SK-N-SH treated with all-trans-retinoic acid at 6 μM for 48 hours (cell line): ENCODE measurements around the gene TBC1D7.

Experiments
- ATAC-seq: fragments of 200-7000 bp; cut with Tn5 transposase; 3 replicates; pipeline ENCODE4 v1.9.1; 2020; ENCODE audit warnings: mild to moderate bottlenecking, moderate library complexity
- ARNTL ChIP-seq: fragments of 450-650 bp; formaldehyde crosslinking; IDR thresholded peaks from 2 replicates; pipeline ENCODE4 v1.5.0; 2020; ENCODE audit warnings: low read depth, mild to moderate bottlenecking, moderate library complexity, borderline replicate concordance
- BACH2 ChIP-seq: fragments of 250-450 bp; sonication (Bioruptor Pico); IDR thresholded peaks from 2 replicates; pipeline ENCODE4 v1.9.0; 2021; ENCODE audit warnings: mild to moderate bottlenecking, borderline replicate concordance
- CSDC2 ChIP-seq: fragments of 250-450 bp; sonication (Bioruptor Pico); IDR thresholded peaks from 2 replicates; pipeline ENCODE4 v1.5.0; 2020; ENCODE audit warnings: mild to moderate bottlenecking, moderate library complexity
- GLIS3 ChIP-seq: fragments of 250-450 bp; sonication (Bioruptor Pico); IDR thresholded peaks from 2 replicates; pipeline ENCODE4 v1.5.0; 2020; ENCODE audit warnings: mild to moderate bottlenecking, moderate library complexity
- ISL1 ChIP-seq: fragments of 250-450 bp; sonication (Bioruptor Pico); IDR thresholded peaks from 2 replicates; pipeline ENCODE4 v2.1.2; 2022; ENCODE audit warnings: mild to moderate bottlenecking, moderate library complexity
- OSR1 ChIP-seq: fragments of 250-450 bp; sonication (Bioruptor Pico); IDR thresholded peaks from 2 replicates; pipeline ENCODE4 v1.8.0; 2022; ENCODE audit warnings: moderate library complexity, mild to moderate bottlenecking, inconsistent platforms
- PPARA ChIP-seq: fragments of 250-450 bp; sonication (Bioruptor Pico); IDR thresholded peaks from 2 replicates; pipeline ENCODE4 v1.5.0; 2020; ENCODE audit warnings: mild to moderate bottlenecking, borderline replicate concordance
- RARB ChIP-seq: fragments of 250-450 bp; sonication (Bioruptor Pico); IDR thresholded peaks from 2 replicates; pipeline ENCODE4 v1.8.0; 2021; ENCODE audit warnings: mild to moderate bottlenecking, moderate library complexity
- SNAI2 ChIP-seq: fragments of 250-450 bp; sonication (Bioruptor Pico); IDR thresholded peaks from 2 replicates; pipeline ENCODE4 v1.5.0; 2020; ENCODE audit warnings: mild to moderate bottlenecking, moderate library complexity
- TCF4 ChIP-seq: fragments of 250-450 bp; sonication (Bioruptor Pico); IDR thresholded peaks from 2 replicates; pipeline ENCODE4 v1.8.0; 2021; ENCODE audit warnings: mild to moderate bottlenecking, moderate library complexity, borderline replicate concordance
- TOX ChIP-seq: fragments of 250-450 bp; sonication (Bioruptor Pico); IDR thresholded peaks from 2 replicates; pipeline ENCODE4 v1.8.0; 2021; ENCODE audit warnings: mild to moderate bottlenecking, moderate library complexity, borderline replicate concordance
- ZC3H10 ChIP-seq: fragments of 250-450 bp; sonication (Bioruptor Pico); IDR thresholded peaks from 2 replicates; pipeline ENCODE4 v1.5.1; 2021; ENCODE audit warnings: mild to moderate bottlenecking, moderate library complexity
- ZFP3 ChIP-seq: fragments of 250-450 bp; sonication (Bioruptor Pico); IDR thresholded peaks from 2 replicates; pipeline ENCODE4 v1.5.0; 2020; ENCODE audit warnings: mild to moderate bottlenecking, moderate library complexity
- ZNF565 ChIP-seq: fragments of 450-650 bp; formaldehyde crosslinking; conservative IDR thresholded peaks from 2 replicates; pipeline ENCODE4 v1.5.0; 2020; ENCODE audit warnings: low read depth, mild to moderate bottlenecking, moderate library complexity
- ZNF70 ChIP-seq: fragments of 450-650 bp; formaldehyde crosslinking; IDR thresholded peaks from 2 replicates; pipeline ENCODE4 v1.5.0; 2020; ENCODE audit warnings: mild to moderate bottlenecking, moderate library complexity
- ZNF8 ChIP-seq: fragments of 450-650 bp; formaldehyde crosslinking; IDR thresholded peaks from 2 replicates; pipeline ENCODE4 v1.5.0; 2020; ENCODE audit warnings: mild to moderate bottlenecking, moderate library complexity
- TF ChIP-seq, protein P1 (sequence below): fragments of 250-450 bp; sonication (Bioruptor Pico); IDR thresholded peaks from 2 replicates; pipeline ENCODE4 v1.5.0; 2020; ENCODE audit warnings: mild to moderate bottlenecking, moderate library complexity
- TF ChIP-seq, protein P2 (sequence below): fragments of 250-450 bp; sonication (Bioruptor Pico); IDR thresholded peaks from 2 replicates; pipeline ENCODE4 v1.5.1; 2021; ENCODE audit warnings: mild to moderate bottlenecking, moderate library complexity
- TF ChIP-seq, protein P3 (sequence below): fragments of 250-450 bp; sonication (Bioruptor Pico); IDR thresholded peaks from 2 replicates; pipeline ENCODE4 v1.8.0; 2020; ENCODE audit warnings: mild to moderate bottlenecking, moderate library complexity, borderline replicate concordance
- TF ChIP-seq, protein P4 (sequence below): fragments of 250-450 bp; sonication (Bioruptor Pico); IDR thresholded peaks from 2 replicates; pipeline ENCODE4 v1.8.0; 2021; ENCODE audit warnings: low read depth, mild to moderate bottlenecking, moderate library complexity, borderline replicate concordance
- TF ChIP-seq, protein P5 (sequence below): fragments of 250-450 bp; sonication (Bioruptor Pico); IDR thresholded peaks from 2 replicates; pipeline ENCODE4 v1.5.1; 2020; ENCODE audit warnings: low read depth, mild to moderate bottlenecking, moderate library complexity

The TBC1D7 gene

DNA sequence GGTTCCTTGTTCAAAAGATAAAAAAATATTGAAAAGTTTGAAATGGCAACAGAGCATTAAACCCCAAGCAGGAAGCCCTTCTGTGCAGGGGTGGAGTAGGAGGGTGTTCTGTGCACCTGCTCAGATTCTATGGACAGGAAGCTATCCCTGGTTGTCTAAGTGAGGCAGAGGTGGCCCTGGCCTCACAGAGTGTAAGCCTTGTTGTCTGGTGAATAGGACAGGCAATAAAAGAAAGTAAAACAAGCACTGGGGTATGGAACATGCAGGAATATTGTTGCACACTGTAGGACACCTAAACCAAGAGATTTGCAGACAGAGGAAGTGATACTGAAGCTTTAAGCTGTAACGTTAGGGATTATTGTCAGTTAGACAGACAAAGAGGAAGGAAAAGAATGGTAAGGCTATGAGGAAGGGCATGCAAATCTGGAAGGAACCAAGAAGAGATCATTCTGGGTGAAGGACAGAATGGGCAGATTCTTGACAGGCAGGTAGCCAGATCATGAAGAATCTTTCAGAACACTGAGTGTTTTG lies 66.8 kb downstream of the TBC1D7 start (continued):
- TF ChIP-seq, protein P1, sequence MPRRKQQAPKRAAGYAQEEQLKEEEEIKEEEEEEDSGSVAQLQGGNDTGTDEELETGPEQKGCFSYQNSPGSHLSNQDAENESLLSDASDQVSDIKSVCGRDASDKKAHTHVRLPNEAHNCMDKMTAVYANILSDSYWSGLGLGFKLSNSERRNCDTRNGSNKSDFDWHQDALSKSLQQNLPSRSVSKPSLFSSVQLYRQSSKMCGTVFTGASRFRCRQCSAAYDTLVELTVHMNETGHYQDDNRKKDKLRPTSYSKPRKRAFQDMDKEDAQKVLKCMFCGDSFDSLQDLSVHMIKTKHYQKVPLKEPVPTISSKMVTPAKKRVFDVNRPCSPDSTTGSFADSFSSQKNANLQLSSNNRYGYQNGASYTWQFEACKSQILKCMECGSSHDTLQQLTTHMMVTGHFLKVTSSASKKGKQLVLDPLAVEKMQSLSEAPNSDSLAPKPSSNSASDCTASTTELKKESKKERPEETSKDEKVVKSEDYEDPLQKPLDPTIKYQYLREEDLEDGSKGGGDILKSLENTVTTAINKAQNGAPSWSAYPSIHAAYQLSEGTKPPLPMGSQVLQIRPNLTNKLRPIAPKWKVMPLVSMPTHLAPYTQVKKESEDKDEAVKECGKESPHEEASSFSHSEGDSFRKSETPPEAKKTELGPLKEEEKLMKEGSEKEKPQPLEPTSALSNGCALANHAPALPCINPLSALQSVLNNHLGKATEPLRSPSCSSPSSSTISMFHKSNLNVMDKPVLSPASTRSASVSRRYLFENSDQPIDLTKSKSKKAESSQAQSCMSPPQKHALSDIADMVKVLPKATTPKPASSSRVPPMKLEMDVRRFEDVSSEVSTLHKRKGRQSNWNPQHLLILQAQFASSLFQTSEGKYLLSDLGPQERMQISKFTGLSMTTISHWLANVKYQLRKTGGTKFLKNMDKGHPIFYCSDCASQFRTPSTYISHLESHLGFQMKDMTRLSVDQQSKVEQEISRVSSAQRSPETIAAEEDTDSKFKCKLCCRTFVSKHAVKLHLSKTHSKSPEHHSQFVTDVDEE (CRISPR knock-in tag) = no peak
- TF ChIP-seq, protein P2, sequence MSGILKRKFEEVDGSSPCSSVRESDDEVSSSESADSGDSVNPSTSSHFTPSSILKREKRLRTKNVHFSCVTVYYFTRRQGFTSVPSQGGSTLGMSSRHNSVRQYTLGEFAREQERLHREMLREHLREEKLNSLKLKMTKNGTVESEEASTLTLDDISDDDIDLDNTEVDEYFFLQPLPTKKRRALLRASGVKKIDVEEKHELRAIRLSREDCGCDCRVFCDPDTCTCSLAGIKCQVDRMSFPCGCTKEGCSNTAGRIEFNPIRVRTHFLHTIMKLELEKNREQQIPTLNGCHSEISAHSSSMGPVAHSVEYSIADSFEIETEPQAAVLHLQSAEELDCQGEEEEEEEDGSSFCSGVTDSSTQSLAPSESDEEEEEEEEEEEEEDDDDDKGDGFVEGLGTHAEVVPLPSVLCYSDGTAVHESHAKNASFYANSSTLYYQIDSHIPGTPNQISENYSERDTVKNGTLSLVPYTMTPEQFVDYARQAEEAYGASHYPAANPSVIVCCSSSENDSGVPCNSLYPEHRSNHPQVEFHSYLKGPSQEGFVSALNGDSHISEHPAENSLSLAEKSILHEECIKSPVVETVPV = no peak
- no peak for TF ChIP-seq ZNF8 (CRISPR knock-in tag)
- no peak for TF ChIP-seq ARNTL (CRISPR knock-in tag)
- no peak for TF ChIP-seq TOX (CRISPR knock-in tag)
- TF ChIP-seq, protein P3, sequence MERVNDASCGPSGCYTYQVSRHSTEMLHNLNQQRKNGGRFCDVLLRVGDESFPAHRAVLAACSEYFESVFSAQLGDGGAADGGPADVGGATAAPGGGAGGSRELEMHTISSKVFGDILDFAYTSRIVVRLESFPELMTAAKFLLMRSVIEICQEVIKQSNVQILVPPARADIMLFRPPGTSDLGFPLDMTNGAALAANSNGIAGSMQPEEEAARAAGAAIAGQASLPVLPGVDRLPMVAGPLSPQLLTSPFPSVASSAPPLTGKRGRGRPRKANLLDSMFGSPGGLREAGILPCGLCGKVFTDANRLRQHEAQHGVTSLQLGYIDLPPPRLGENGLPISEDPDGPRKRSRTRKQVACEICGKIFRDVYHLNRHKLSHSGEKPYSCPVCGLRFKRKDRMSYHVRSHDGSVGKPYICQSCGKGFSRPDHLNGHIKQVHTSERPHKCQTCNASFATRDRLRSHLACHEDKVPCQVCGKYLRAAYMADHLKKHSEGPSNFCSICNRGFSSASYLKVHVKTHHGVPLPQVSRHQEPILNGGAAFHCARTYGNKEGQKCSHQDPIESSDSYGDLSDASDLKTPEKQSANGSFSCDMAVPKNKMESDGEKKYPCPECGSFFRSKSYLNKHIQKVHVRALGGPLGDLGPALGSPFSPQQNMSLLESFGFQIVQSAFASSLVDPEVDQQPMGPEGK (CRISPR knock-in tag) = no peak
- no peak for TF ChIP-seq ISL1 (CRISPR knock-in tag)
- TF ChIP-seq SNAI2 (CRISPR knock-in tag) = no peak
- TF ChIP-seq GLIS3 = no peak
- TF ChIP-seq ZFP3 = no peak
- TF ChIP-seq, all 23 proteins: peak for 0

DNA sequence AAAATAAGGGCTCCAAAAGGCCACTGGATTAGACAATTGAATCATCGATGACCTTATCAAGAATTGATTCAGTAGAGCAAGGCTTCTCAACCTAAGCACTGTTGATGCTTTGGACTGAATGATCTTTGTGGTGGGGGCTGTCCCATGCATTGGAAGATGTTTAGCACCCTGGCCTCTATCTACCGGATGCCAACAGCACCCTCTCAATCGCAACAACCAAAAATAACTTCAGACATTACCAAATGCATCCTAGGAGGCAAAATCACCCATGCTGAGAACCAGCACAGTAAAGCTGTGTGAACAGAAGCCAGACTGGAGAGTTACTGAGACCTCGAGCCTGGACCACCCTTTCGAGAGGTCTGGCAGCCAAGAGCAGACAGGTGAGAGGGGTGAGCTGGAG lies 67.5 kb downstream of the TBC1D7 start:
- no peak for ATAC-seq
- TF ChIP-seq PPARA (CRISPR knock-in tag) (no peak), ZFP3 (no peak), TOX (CRISPR knock-in tag) (no peak), ZNF8 (CRISPR knock-in tag) (no peak), BACH2 (no peak), OSR1 (no peak), SNAI2 (CRISPR knock-in tag) (no peak), ZNF565 (no peak), TCF4 (CRISPR knock-in tag) (no peak), CSDC2 (CRISPR knock-in tag) (no peak), RARB (CRISPR knock-in tag) (no peak), ARNTL (CRISPR knock-in tag) (no peak), ZC3H10 (CRISPR knock-in tag) (no peak), ZNF70 (CRISPR knock-in tag) (no peak)
- TF ChIP-seq, protein P3 (CRISPR knock-in tag) = no peak
- TF ChIP-seq, protein P4, sequence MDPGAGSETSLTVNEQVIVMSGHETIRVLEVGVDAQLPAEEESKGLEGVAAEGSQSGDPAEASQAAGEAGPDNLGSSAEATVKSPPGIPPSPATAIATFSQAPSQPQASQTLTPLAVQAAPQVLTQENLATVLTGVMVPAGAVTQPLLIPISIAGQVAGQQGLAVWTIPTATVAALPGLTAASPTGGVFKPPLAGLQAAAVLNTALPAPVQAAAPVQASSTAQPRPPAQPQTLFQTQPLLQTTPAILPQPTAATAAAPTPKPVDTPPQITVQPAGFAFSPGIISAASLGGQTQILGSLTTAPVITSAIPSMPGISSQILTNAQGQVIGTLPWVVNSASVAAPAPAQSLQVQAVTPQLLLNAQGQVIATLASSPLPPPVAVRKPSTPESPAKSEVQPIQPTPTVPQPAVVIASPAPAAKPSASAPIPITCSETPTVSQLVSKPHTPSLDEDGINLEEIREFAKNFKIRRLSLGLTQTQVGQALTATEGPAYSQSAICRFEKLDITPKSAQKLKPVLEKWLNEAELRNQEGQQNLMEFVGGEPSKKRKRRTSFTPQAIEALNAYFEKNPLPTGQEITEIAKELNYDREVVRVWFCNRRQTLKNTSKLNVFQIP (CRISPR knock-in tag) = no peak
- TF ChIP-seq, protein P2 = no peak
- TF ChIP-seq, protein P5, sequence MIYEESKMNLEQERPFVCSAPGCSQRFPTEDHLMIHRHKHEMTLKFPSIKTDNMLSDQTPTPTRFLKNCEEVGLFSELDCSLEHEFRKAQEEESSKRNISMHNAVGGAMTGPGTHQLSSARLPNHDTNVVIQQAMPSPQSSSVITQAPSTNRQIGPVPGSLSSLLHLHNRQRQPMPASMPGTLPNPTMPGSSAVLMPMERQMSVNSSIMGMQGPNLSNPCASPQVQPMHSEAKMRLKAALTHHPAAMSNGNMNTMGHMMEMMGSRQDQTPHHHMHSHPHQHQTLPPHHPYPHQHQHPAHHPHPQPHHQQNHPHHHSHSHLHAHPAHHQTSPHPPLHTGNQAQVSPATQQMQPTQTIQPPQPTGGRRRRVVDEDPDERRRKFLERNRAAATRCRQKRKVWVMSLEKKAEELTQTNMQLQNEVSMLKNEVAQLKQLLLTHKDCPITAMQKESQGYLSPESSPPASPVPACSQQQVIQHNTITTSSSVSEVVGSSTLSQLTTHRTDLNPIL (CRISPR knock-in tag) = no peak
